GM21367 (cell line): ENCODE data around the gene PTBP2.

Experiments used
- ATAC-seq: cut with Tn5 transposase; IDR thresholded peaks from one replicate; pipeline ENCODE4 v1.9.1; 2021; ENCODE audit not compliant: unreplicated experiment

The PTBP2 gene, protein sequence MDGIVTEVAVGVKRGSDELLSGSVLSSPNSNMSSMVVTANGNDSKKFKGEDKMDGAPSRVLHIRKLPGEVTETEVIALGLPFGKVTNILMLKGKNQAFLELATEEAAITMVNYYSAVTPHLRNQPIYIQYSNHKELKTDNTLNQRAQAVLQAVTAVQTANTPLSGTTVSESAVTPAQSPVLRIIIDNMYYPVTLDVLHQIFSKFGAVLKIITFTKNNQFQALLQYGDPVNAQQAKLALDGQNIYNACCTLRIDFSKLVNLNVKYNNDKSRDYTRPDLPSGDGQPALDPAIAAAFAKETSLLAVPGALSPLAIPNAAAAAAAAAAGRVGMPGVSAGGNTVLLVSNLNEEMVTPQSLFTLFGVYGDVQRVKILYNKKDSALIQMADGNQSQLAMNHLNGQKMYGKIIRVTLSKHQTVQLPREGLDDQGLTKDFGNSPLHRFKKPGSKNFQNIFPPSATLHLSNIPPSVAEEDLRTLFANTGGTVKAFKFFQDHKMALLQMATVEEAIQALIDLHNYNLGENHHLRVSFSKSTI

DNA sequence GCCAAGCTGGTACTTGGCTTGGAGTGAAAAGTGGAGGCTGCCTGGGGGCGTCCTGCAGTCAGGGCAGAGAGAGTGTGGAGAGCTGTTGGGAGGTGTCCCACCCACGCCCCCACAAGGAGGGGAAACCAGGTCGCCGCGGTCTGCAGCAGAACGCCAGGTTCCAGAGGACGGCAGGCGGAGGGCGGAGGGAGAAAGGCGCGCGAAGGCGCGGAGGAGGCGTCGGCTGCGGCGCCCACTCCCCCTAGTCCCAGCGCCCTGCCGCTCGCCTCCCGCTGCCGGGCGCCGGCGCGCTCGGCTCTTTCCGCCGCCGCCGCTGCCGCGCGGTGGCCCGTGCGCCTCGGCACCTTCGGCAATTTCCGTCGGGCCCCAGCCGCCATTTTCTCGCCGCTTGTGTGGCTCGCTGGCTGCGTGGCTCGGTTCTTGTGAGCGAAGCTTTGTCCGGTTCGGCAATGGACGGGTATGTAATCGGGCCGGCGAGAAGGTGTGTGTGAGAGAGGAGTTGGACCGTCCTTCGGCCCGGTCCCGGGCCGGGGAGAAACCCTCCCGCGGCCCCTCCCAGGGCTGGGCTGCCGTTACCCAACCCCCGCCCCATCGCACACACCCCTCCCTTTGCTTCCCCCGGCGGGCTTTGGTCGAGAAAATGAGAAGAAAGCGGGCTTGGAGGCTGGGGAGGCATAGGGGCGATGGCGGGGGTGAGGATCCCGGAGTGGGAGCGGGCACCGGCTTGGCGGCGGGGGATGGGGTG, at the start of gene PTBP2:
Gene PTBP2 (plus strand): TSS at position 369 of the 745 bp plus-strand sequence. CDS start 81 bp downstream, at position 450.
- ATAC-seq: peak; percentile 95

DNA sequence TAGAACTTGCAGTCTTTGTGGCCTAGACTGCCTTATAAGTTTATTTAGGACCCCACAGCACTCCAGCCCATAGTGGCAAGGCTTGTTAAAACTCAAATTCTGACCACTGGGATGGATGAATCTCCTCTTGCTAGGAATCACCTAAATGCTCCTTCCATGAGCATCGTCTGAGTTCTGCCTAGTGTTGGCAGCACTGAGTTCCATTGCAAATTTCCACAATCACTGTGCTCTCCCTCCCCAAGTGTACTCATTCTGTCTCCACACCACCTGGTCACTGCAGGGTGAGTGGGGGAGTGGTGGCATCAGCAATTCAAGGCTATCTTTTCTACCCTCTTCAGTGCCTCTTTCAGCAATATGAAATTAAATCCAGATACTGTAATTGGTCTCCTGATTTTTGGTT, 46.7 kb upstream of the PTBP2 start:
- ATAC-seq: no peak

DNA sequence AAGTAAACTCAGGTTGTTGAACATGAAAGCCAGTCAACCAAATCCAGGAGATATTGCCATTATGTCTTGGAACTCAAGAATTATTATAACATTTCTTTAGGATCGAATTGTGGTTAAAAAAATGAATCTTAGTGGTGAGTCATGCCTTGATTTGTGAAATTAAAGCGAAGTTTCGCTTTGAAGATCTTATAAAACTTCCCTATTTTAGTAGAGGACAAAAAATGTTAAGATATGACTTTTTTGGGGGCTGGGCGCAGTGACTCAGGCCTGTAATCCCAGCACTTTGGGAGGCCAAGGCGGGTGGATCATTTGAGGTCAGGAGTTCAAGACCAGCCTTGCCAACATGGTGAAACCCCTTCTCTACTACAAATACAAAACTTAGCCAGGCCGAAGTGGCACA, 39.5 kb upstream of the PTBP2 start:
- no peak for ATAC-seq

DNA sequence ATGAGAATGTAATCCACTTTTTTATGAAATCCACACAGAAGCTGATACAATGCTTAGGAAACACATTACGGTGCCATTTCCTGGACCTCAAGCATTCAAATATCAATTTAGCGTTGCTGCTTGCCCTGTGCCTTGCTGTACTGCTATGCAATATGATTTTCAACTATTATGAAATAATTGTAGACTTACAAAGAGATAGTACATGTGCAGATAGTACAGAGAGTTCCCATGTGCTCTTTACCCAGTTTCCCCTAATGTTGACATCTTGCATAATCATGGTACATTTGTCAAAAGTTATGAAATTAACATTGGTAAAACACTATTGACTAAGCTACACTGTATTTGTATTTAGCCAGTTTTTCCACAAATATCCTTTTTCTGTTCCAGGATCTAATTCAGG, 37.7 kb upstream of the PTBP2 start:
- no peak for ATAC-seq

DNA sequence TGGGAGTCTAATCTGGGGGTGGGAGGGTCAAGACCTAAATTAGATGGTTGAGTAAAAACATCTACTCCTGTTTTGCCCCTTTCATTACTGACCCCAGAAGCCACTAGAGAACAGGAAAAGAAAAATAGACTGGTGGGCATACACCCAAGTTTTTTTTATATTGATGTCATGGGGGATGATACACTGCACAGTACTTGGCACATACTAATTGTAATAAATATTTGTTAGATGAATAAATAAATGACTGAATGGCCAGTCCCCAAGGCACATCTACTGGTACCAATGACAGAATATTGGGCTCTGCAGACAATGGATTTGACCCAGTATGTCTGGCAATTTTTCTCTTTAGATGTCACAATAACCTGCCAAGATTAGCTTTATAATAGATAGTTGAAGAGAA, 36.8 kb upstream of the PTBP2 start:
- ATAC-seq: no peak

DNA sequence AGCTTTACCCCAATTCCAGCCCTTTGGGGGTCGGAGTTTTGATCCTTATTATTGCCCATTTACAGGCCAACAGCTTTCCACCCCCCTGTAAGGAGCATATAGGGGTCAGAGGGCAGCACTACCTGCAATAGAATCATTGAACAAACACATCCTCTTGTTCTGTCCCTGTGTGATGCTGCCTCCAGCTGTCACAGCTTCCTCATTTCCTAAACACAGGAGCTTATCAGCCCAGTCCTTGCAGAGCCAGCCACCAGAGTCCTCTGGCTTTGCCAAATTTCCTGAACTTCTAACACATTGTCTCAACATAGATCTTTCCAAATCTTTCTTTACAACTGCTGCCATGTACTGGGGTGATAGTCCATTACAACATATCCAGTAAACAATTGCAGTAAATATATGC, 32.8 kb upstream of the PTBP2 start:
- ATAC-seq: no peak

DNA sequence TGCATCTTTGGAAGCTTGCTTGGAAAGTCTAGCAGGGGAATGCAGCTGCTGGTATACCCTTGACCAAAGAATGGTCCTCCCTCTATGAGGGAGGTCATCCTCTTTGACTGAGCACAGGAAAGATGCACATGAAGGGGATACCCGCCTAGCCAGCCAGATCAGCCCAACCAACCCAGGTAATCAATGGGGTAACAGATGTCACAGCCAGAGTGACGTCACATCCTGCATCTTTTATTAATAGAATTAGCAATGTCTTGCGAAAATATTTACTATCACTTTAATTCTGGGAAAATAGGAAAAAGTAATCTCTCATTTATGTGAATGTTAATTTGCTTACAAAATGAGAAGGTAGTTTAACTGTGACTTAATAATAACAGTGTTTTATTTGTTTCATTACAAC, 25.6 kb upstream of the PTBP2 start:
- ATAC-seq: no peak

DNA sequence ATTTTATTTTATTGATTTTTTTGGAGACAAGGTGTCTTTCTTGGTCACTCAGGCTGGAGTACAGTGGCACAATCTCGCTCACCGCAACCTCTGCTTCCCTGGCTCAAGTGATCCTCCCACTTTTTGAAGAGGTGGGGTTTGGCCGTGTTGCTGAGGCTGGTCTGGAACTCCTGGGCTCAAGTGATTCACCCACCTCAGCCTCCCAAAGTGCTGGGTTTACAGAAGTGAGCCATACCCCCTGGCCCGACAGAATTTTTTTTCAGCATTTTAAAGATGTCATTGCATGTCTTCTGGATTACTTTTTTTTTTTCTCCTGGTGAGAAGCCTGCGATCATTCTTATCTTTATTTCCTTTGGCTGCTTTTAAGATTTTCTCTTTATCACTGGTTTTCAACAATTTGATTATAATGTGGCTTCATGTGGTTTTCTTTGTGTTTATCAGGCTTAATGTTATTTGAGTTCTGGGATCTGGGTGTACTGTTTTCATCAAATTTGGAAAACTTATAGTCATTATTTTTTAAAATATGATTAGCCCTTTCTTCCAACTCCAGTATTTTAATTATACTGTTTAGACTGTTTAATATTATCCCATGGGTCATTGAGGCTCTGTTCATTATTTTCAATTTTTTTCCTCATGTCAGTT, 23.1 kb upstream of the PTBP2 start:
- no peak for ATAC-seq

DNA sequence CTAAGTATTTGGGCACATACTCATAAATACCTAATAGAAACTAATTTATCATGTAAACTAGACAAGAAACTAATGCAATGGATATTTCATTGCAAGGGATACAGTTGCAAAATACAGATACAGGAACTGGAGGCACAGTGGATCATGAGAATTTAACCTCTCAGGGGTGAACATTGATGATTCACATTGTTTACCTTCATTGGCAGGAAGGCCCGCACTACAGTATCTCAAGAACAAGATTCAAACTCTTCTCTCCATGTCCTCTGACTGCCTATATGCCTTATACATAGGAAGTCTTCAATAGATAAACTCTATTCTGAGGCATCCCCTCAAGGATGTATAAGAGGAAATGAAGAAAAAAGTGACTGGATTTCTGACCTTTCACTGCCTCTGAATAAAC, 18.4 kb upstream of the PTBP2 start:
- no peak for ATAC-seq

DNA sequence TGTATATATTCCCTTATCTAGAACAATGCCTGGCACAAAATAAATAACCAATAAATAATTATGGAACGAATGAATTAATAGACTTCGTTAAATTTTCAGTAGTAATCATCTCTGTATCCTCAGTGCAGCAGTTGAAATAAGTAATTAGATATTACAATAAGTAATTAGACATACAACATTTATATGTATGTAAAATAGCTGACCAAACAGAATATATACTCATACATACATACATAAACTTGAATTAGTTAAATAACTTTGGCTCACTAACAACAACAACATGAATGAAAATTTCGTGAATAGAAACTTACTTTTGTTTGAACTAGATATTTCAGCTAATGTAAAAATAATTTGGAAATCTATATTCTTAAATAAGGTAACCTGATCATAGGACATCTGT, 14.6 kb upstream of the PTBP2 start:
- no peak for ATAC-seq

DNA sequence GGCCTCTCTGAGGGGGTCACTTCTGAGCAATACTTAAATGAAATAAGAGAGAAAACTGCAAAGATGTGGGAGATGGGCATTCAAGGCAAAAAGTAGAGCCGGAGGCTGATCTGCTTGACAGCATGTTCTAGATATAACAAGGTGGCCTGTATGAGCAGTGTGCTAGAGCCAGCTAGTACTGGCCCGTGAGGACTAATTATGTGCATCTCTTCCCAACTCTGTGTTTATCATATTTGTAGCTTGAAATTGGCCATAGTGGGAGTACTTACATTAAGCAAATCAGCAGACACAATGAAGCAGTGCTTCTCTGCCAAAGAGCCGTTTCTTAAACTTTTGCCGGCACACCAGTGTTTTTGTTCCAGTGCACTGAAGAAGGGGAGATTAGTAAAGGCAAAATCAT, 13.1 kb upstream of the PTBP2 start:
- ATAC-seq: no peak

DNA sequence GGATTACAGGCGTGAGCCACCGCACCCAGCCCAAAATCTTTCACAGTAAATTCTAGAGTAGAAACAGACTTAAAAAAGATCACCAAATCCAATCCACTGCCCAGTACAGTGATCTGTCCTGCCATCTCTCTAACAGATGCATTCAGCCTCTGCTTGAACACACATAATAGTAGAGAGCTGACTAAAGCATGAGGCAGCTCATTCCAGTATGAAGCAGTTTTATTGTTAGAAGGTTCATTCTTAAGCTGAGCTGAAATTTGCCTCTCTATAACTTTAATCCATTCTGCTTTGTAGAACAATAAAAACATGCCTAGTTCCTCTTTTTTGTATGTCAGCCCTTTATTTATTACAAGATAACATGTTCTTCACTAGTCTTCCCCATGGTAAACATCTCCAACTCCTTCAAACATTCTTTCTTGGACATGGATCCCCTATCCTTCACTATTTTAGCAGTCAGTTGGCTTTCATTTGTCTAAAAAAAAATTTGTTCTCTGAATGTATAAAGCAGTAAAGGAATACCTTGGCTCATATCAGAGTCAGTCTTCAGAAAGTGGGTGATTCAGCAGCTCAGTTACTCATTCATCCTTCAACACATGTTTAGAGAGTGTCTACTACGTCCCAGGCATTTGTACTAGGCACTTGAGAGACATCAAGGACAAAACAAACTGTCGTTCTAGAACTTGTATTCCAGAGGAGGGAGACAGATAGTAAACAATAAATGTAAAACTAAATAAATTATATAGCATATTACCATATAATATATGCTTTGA, 10.7 kb upstream of the PTBP2 start:
- no peak for ATAC-seq

DNA sequence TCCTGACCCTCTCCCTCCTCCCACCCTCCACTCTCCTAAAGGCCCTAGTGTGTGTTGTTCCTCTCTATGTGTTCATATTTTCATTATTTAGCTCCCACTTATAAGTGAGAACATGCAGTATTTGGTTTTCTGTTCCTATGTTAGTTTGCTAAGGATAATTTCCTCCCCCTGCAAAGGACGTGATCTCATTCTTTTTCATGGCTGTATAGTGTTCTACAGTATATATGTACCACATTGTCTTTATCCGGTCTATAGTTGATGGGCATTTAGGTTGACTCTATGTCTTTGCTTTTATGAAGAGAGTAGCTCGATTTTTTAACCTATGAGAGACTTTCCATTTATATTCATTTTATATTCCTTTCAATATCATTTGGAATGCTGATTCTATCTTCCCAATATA, 7.9 kb upstream of the PTBP2 start:
- no peak for ATAC-seq

DNA sequence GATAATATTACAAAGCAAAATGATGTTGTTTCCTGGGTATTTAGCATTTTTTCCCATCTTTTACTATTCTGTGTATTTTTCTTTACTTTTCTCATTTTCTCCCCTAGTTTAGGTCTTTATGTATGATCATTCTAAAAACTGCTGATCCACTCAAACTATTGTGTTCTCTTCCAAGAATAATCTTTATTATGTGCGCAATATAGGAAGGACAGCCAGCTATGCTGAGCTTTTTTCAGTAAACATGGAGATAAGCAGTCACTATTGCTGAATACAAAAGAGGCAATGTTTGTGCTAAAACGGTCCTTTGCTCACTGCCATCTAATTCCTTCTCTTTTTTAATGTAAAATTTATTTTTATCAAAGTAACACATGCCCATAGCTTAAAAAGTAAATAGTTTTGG, 6.7 kb upstream of the PTBP2 start:
- ATAC-seq: no peak

DNA sequence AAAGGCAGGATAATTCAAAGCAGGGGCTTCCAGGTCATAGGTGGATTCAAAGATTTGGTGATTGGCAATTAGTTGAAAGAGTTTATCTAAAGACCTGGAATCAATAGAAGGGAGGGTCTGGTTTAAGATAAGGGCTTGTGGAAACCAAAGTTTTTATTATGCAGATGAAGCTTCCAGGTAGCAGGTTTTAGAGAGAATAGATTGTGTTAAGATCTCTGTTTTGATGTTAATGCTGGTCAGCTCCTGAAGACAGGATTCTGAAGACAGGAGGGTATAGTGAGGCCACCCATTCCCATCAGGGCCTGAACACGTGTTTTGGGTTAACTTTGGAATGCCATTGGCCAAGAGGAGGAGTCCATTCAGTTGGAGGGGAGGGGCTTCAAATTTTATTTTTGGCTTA, 6.1 kb upstream of the PTBP2 start:
- no peak for ATAC-seq

DNA sequence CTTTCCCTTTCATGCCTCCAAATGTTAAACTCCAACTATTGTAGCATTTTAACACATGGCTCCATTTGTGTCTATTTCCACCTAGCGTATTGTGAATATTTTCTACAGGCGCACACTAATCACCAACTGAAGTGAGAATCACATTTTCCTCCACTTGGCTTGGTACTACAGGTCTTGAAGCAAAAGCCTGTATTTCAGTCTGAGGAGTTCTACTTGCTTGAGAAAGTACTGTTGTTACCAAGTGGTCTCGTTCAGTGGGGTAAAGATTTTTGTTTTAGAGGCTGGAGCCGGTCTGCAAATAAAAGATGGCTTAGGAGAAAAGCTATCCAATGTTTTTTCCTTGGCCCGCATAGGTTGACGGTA, 550 bp upstream of the PTBP2 start:
- ATAC-seq: no peak

DNA sequence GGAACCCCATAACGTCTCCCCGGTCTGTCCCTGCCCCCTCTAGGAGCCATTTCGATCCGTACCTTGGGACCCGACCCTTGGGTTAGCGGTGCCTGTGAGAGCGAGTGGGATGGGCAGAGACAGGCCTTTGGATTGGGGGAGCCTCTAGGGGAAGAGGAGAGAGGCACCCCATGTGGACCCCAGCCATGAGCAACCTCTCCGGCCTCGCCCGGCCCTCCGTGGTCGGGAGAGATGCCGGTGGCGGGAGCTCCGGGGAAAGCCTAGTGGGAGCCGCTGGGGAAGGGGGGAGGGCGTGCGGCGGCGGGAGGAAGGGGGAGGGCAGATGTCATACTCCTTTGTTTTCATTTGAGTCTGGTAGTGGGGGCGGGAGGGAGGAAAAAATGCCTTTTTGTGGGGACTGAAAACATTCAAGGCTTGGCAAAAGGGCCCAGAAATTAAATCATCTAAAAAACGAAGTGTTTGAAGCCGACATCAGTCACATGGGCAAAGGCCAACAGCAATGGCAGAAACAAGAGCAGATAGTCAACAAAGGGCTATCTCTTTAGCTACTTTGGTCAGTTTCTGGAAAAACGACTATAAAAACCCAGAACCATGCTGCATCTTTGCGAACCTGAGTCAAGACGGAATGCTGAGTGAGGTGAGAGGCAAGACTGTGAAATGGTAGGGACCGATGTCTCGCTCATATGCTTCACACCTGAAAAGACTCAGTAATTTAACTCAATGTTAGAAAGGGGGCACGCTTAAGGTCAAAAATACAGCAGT, 758 bp downstream of the PTBP2 start:
- ATAC-seq: peak; percentile 36

DNA sequence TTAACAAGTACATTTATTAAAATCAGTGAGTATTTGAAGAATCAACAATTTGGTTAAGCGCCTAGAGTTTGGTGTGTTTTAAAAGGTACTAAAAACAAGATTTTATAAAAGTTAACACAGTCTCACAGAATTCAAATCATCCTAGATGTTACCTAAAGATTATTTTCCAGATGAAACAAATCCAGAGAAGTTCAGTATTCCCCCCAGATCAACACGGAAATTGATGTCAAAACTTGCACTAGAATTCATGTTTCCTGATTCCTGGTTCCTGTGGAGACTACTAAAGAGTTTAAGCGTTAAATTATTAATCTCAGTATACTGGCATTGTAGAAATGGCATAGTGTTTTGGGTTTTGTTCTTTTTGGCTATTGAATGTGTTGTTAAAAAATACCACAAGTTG, 1.4 kb downstream of the PTBP2 start:
- no peak for ATAC-seq

DNA sequence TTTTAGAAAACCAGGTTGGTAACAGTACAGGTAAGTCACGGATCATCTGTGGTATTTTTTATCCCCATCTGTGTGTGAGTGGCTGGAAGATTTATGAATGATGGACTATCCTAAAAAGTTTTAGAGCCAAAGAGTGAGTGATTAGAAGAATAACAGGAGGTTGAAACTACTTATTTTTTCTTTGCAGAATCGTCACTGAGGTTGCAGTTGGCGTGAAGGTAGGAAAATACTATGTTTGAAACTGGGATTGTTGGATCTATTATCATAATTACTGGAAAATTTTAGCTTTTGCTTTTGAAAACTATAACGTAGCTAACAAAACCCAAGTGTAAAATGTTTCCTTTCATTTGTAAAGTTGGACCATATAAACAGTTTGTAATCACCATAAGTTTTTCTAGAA, 1.8 kb downstream of the PTBP2 start:
- ATAC-seq: no peak

DNA sequence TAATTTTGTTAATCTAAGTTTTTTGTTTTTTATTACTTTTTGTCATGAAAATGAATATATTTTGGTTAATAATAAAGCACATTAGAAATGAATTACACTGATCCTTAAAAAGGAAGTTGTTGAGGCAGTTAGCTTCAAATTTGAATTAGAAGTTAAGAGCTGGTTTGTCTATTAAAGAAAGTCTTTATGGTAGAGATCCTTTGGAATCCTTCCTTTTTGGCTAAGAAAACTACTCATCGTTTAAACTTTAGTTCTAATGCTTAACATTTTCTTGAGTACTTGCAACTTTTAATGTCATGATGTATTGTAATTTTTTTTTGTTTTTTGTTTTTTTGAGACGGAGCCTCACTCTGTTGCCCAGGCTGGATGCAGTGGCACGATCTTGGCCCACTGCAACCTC, 2.4 kb downstream of the PTBP2 start:
- no peak for ATAC-seq
